ENCODE measurements around the gene INPP5A. TPM values are rescaled to one million over a fixed set of nuclear protein-coding genes. Genes with fewer than 3 reads are reported as not detected.

INPP5A gene
- total RNA-seq, 1 donor from 2014 or later: 36.3 TPM

DNA sequence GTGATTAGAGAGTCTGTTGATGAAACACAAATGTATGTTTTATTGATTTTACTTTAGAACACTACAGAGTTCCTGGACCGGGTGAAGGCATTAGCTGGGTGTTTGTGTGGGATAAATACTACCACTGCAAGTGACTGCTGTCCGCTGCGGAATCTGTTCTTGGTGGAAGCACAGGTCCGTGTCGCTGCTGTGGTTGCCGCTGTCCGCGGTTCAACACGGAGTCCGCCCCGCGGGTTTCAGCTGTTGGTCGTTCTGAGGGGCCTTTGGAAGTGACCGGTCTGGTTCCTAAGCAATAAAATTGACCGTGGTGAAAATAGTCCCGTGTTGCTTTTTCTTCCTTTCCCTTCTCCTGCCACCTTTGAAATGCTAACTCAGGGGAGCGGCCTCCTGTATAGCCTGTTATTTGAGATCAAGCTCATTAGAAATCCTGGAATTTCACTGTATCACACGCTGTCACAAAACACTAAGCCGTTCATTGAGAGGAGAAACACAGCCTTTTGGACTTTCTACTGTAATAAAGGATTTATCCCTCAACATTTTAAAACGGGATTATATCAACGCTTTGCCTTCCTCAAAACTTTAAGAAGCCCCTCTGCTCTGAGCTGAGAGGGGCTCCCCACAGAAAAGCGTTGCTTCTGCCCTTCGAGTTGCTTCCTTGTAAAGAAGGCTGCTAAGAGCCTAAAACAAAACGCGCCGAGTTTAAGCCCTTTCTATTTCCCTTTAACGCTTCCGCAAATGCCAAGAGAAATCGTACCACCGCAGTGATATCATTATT lies 245.8 kb downstream of the INPP5A start:
- no peak for TF ChIP-seq CTCF (IDR thresholded peaks at IDR 0.05; ENCODE audit: partially characterized antibody, unreplicated experiment)
- no peak overlapping the region for H3K27ac Mint-ChIP-seq (ENCODE audit: unreplicated experiment)
- H3K27me3 Mint-ChIP-seq (ENCODE audit: unreplicated experiment): peaks cover 19% of the 10 kb centered on the region
- H3K36me3 Mint-ChIP-seq (ENCODE audit: unreplicated experiment): peaks cover 3% of the 10 kb centered on the region
- peaks cover 3% of the 10 kb centered on the region for H3K4me1 Mint-ChIP-seq (ENCODE audit: low read depth, unreplicated experiment)
- H3K4me3 Mint-ChIP-seq (ENCODE audit: unreplicated experiment): peak overlapping the region; percentile 67
- DNase-seq: no peak
- H3K9me3 Mint-ChIP-seq (ENCODE audit: unreplicated experiment): peaks cover 7% of the 10 kb centered on the region

GRCh38 chr10:132783940-132784865 lies 246.6 kb downstream of the INPP5A start:
- no peak for DNase-seq
- peaks cover 7% of the 10 kb centered on the region for H3K9me3 Mint-ChIP-seq (ENCODE audit: unreplicated experiment)
- peak overlapping the region; percentile 43 for H3K27ac Mint-ChIP-seq (ENCODE audit: unreplicated experiment)
- TF ChIP-seq CTCF (IDR thresholded peaks at IDR 0.05; ENCODE audit: partially characterized antibody, unreplicated experiment): no peak
- peaks cover 2% of the 10 kb centered on the region for H3K4me1 Mint-ChIP-seq (ENCODE audit: low read depth, unreplicated experiment)
- peaks cover 19% of the 10 kb centered on the region for H3K27me3 Mint-ChIP-seq (ENCODE audit: unreplicated experiment)
- H3K36me3 Mint-ChIP-seq (ENCODE audit: unreplicated experiment): peaks cover 3% of the 10 kb centered on the region
- peak overlapping the region; percentile 67 for H3K4me3 Mint-ChIP-seq (ENCODE audit: unreplicated experiment)

DNA sequence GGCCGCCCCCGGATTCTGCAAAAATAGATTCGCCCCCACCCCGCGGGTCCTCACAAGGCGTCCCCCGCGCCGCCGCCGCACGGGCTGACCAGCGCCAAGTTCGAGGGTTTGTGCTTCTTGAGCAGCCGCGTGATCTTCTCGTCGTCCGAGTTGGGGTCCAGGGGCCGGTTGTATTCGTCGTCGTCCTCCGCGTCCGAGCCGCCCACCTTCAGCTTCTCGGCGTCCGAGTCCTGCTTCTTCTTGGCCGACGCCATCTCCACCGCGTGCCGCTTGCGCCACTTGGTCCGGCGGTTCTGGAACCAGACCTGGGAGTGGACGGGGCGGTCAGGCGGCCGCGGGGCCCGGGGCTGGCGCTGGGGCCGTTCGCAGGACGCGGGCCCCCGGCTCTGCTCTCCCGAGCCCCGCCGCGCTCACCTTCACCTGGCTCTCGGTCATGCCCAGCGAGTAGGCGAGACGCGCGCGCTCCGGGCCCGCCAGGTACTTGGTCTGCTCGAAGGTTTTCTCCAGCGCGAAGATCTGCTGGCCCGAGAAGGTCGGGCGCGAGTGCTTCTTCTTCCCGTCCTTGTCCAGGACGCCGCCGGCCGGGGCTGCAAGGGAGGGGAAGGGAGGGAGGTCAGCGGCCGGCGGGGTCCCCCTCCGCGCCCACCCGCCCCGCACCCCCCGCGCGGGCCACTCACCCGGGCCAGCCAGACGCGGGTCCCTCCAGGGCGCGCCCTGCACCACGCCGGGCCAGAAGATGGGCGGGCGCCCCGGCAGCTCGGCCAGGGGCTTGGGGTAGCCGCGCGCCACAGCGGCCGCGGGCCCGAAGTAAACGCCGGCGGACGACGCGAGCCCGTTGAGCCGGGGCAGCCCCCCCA lies 247.5 kb downstream of the INPP5A start:
- DNase-seq: no peak
- no peak overlapping the region for H3K27ac Mint-ChIP-seq (ENCODE audit: unreplicated experiment)
- peaks cover 3% of the 10 kb centered on the region for H3K36me3 Mint-ChIP-seq (ENCODE audit: unreplicated experiment)
- H3K4me3 Mint-ChIP-seq (ENCODE audit: unreplicated experiment): no peak overlapping the region
- no peak for TF ChIP-seq CTCF (IDR thresholded peaks at IDR 0.05; ENCODE audit: partially characterized antibody, unreplicated experiment)
- H3K9me3 Mint-ChIP-seq (ENCODE audit: unreplicated experiment): peaks cover 7% of the 10 kb centered on the region
- peaks cover 19% of the 10 kb centered on the region for H3K27me3 Mint-ChIP-seq (ENCODE audit: unreplicated experiment)
- H3K4me1 Mint-ChIP-seq (ENCODE audit: low read depth, unreplicated experiment): peaks cover 2% of the 10 kb centered on the region

DNA sequence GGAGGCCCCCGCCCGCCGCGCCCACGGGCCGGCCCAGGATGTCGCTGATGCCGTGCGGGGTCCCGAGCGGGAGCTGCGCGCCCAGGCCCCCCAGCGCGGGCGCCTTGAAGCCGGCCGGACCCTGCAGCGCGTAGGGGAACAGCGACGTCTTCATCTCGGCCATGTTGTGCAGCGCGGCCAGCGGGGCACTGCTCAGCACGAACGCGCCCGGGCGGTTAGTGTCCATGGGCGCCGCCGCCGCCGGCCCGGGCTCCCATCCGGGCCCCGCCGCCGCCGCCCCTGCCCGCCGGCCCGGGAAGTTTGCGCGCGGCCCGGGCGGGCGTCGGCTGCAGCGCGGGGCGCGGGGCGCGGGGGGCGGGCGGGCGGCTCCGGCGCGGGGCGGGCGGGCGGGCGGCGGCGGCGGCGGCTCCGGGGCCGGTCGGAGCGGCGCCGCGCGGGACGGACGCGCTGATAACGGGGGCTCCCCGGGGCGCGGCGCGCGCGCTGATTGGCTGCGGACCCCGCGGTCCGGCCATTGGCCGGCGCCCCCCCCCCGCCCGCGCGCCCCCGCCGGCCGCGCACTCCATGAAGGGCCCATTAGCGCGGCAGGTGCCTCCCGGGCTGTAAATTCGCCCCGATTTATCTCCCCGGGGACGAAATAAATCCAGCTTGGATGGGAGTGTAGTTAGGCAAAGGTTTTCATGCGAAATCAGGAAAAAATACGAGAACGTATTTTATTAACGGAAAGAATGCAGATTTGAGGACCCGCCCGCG lies 248.3 kb downstream of the INPP5A start, which contains the start of gene NKX6-2:
NKX6-2 (minus strand) TSS at position 425 of the 753 bp plus-strand sequence; CDS start at position 226, 199 bp downstream.
- TF ChIP-seq CTCF (IDR thresholded peaks at IDR 0.05; ENCODE audit: partially characterized antibody, unreplicated experiment): no peak
- Mint-ChIP-seq H3K4me1 (ENCODE audit: low read depth, unreplicated experiment) (peaks cover 2% of the 10 kb centered on the region), H3K9me3 (ENCODE audit: unreplicated experiment) (peaks cover 7% of the 10 kb centered on the region), H3K27ac (ENCODE audit: unreplicated experiment) (no peak within 1 kb of the TSS), H3K27me3 (ENCODE audit: unreplicated experiment) (peaks cover 19% of the 10 kb centered on the region), H3K36me3 (ENCODE audit: unreplicated experiment) (peaks cover 3% of the 10 kb centered on the region), H3K4me3 (ENCODE audit: unreplicated experiment) (peak within 1 kb of the TSS; percentile 71)
- peak; percentile 69 for DNase-seq
